Lower leg skin (tissue), 4 donors: ENCODE results near the gene PRKACG. TPM values are rescaled to one million over a fixed set of nuclear protein-coding genes. Genes with fewer than 3 reads are reported as not detected.

ENCODE experiments used
- DNase-seq, 2 donors: peaks; one replicate each; pipeline ENCODE4 v3.0.0-alpha.2; 2019; ENCODE audit warnings: low spot score in 2 of 2
- H3K4me3 ChIP-seq: fragments of 200-600 bp; sonication (generic); 2 replicates; pipeline ENCODE4 v1.5.1; 2017; ENCODE audit warnings: mild to moderate bottlenecking, low read depth; ENCODE audit not compliant: poor library complexity, severe bottlenecking
- POLR2A ChIP-seq, 2 donors: fragments of 450-650 bp; IDR thresholded peaks; one replicate each; pipeline ENCODE4 v1.6.1; 2016 to 2017; ENCODE audit warnings: antibody characterized with exemption in 2 of 2, mild to moderate bottlenecking in 1 of 2, moderate library complexity in 1 of 2
- WGBS, 2 donors: methylation state at CpG; one replicate each; pipeline ENCODE4 v1.1.5; 2018; 5-methylcytosine and 5-hydroxymethylcytosine counted together
- intact Hi-C: fragments of 100-400 bp; cut with DNase I; formaldehyde crosslinking; loops from one replicate; pipeline ENCODE4 v1.15.0; 2023; ENCODE audit warnings: low total_unique reads
- total RNA-seq, 4 donors: library from RNA; depleted of rRNA; stranded (reverse); fragments of >200 nt; gene quantifications; one replicate each; pipeline ENCODE4 v1.1.0, GENCODE V29; 2016
- TF ChIP-seq, protein P1 (sequence below), 3 donors: fragments of 450-650 bp; IDR thresholded peaks; one replicate each; pipeline ENCODE4 v1.5.1; 2016; ENCODE audit warnings: antibody characterized with exemption in 3 of 3, mild to moderate bottlenecking in 3 of 3, moderate library complexity in 2 of 3

The PRKACG gene
- total RNA-seq, 4 donors from 2014 or later: not detected

DNA sequence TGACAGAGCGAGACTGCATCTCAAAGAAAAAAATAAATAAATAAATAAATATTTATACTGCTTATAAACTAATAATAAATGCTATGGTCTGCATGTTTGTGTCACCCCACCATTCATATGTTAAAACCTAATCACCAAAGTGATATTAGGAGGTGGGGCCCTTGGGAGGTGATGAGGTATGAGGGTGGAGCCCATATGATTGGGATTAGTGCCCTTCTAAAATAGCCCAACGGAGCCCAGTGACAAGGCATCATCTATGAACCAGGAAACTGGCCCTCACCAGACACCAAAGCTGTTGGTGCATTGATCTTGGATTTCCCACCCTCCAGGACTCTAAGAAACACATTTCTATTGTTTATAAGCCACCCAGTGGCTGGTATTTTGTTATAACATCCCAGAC, 26.7 kb upstream of the PRKACG start:
- WGBS, 2 donors: 97 to 98% methylated on average over 2 of the region's 2 CpGs
- TF ChIP-seq, protein P1, sequence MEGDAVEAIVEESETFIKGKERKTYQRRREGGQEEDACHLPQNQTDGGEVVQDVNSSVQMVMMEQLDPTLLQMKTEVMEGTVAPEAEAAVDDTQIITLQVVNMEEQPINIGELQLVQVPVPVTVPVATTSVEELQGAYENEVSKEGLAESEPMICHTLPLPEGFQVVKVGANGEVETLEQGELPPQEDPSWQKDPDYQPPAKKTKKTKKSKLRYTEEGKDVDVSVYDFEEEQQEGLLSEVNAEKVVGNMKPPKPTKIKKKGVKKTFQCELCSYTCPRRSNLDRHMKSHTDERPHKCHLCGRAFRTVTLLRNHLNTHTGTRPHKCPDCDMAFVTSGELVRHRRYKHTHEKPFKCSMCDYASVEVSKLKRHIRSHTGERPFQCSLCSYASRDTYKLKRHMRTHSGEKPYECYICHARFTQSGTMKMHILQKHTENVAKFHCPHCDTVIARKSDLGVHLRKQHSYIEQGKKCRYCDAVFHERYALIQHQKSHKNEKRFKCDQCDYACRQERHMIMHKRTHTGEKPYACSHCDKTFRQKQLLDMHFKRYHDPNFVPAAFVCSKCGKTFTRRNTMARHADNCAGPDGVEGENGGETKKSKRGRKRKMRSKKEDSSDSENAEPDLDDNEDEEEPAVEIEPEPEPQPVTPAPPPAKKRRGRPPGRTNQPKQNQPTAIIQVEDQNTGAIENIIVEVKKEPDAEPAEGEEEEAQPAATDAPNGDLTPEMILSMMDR (IDR thresholded peaks at IDR 0.05): no peak
- no peak for TF ChIP-seq POLR2A (IDR thresholded peaks at IDR 0.05)

DNA sequence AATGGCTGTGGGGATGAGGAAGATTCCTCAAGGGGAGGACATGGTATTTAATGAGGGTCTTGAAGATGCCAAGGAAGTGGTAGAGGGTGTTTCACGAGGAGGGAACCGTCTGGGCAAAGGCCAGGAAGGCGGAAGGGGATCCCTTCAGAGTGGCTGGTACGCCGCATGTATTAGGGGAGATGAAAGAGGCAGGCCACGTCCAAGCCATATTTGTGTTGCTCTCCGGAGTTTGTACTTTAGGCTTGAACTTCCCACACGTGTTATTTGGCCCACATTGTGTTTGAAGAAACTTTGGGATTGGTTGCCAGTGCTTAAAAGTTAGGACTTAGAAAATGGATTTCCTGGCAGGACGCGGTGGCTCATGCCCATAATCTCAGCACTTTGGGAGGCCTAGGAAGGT, 22.9 kb upstream of the PRKACG start:
- no peak for TF ChIP-seq POLR2A (IDR thresholded peaks at IDR 0.05)
- TF ChIP-seq, protein P1 (IDR thresholded peaks at IDR 0.05): no peak
- H3K4me3 ChIP-seq: no peak overlapping the region
- DNase-seq: peak in 1 of 2 donors; percentile 81
- 64 to 71% methylated on average over 10 of the region's 10 CpGs for WGBS, 2 donors
- intact Hi-C loops: no loop called here

More for the DNA sequence above, 26.7 kb upstream of the PRKACG start:
- intact Hi-C loops: no loop called here
- H3K4me3 ChIP-seq: no peak overlapping the region
- DNase-seq: no peak

DNA sequence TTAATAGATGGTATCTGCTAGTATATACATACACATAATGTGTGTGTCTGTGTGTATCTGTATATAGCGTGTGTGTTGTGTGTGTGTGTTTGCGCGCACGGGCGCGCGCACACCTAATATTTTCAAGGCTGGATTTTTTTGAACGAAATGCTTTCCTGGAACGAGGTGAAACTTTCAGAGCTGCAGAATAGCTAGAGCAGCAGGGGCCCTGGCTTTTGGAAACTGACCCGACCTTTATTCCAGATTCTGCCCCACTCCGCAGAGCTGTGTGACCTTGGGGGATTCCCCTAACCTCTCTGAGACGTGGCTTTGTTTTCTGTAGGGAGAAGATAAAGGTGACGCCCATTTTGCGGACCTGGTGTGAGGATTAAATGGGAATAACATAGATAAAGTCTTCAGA, 22.4 kb upstream of the PRKACG start:
- WGBS, 2 donors: 5 to 9% methylated on average over 14 of the region's 14 CpGs
- TF ChIP-seq, protein P1 (IDR thresholded peaks at IDR 0.05): no peak
- no peak for TF ChIP-seq POLR2A (IDR thresholded peaks at IDR 0.05)
- intact Hi-C loops: no loop called here
- H3K4me3 ChIP-seq: peak overlapping the region; percentile 51
- DNase-seq: no peak

DNA sequence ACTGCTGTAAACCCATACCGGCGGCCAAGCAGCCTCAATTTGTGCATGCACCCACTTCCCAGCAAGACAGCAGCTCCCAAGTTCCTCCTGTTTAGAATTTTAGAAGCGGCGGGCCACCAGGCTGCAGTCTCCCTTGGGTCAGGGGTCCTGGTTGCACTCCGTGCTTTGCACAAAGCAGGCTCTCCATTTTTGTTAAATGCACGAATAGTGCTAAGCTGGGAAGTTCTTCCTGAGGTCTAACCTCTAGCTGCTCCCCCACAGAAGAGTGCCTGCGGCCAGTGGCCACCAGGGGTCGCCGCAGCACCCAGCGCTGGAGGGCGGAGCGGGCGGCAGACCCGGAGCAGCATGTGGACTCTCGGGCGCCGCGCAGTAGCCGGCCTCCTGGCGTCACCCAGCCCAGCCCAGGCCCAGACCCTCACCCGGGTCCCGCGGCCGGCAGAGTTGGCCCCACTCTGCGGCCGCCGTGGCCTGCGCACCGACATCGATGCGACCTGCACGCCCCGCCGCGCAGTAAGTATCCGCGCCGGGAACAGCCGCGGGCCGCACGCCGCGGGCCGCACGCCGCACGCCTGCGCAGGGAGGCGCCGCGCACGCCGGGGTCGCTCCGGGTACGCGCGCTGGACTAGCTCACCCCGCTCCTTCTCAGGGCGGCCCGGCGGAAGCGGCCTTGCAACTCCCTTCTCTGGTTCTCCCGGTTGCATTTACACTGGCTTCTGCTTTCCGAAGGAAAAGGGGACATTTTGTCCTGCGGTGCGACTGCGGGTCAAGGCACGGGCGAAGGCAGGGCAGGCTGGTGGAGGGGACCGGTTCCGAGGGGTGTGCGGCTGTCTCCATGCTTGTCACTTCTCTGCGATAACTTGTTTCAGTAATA, 21.8 kb upstream of the PRKACG start, which contains the start of gene FXN:
FXN (plus strand) TSS at position 315 of the 871 bp plus-strand sequence; CDS start at position 346, 31 bp downstream.
- intact Hi-C loops: no loop called here
- DNase-seq: peak; percentile 65 to 95

DNA sequence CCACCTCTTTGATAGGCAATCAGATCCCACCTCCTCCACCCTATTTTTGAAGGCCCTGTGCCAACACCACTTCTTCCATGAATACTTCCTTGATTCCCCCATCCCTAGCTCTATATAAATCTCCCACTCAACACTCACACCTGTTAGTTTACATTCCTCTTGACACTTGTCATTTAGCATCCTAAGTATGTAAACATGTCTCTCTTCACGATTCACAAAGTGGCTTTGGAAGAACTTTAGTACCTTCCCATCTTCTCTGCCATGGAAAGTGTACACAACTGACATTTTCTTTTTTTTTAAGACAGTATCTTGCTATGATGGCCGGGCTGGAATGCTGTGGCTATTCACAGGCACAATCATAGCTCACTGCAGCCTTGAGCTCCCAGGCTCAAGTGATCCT, 20.2 kb upstream of the PRKACG start:
- TF ChIP-seq, protein P1 (IDR thresholded peaks at IDR 0.05): no peak
- no peak for TF ChIP-seq POLR2A (IDR thresholded peaks at IDR 0.05)
- DNase-seq: no peak
- WGBS, 2 donors: 63 to 73% methylated on average over 2 of the region's 2 CpGs
- H3K4me3 ChIP-seq: no peak overlapping the region
- intact Hi-C loops: no loop called here

More for the DNA sequence above, 21.8 kb upstream of the PRKACG start, which contains the start of gene FXN:
- 1% methylated on average over 62 to 75 of the region's 75 CpGs for WGBS, 2 donors
- H3K4me3 ChIP-seq: peak within 1 kb of the TSS; percentile 51
- no peak for TF ChIP-seq POLR2A (IDR thresholded peaks at IDR 0.05)
- TF ChIP-seq, protein P1 (IDR thresholded peaks at IDR 0.05): peak in 1 of 3 donors; percentile 68
